ENCODE data around the gene AGO3. TPM values are rescaled to one million over a fixed set of nuclear protein-coding genes. Genes with fewer than 3 reads are reported as not detected.
"Not testable (repeated sequence)": the region's sequence is repeated elsewhere in the genome, so short reads cannot be mapped to it uniquely, and the experiment has no call there.

Gene AGO3
- total and polyA plus RNA-seq, 10 of the 15 experiments (the other 5 are each of a cell fraction or from before 2014, with no cell fraction given): 3.9 to 35.2 (median 12.5) TPM

GRCh38 chr1:35971601-35972000 lies 40.7 kb downstream of the AGO3 start:
- peaks cover 5% of the 10 kb centered on the region; the same call in 2 of the 3 replicates for H3K9me3 ChIP-seq (replicated peaks; ENCODE audit: control insufficient read depth, insufficient read depth, low read length)
- H3K27me3 ChIP-seq (replicated peaks in 1 of 2; ENCODE audit: control insufficient read depth in 2 of 2, insufficient read depth in 2 of 2, low read length in 1 of 2): no peaks in the 10 kb centered on the region
- H2AFZ ChIP-seq (ENCODE audit: control insufficient read depth, low read depth, low read length): no peak overlapping the region
- RAD21 ChIA-PET (ENCODE audit: unreplicated experiment): no interaction called here
- H4K20me1 ChIP-seq (ENCODE audit: control insufficient read depth, insufficient read depth): no peaks in the 10 kb centered on the region
- no peak overlapping the region for H3K27ac ChIP-seq (ENCODE audit: control insufficient read depth, insufficient read depth)
- H3K9ac ChIP-seq (ENCODE audit: control insufficient read depth, insufficient read depth, low read length): no peak overlapping the region
- no peak overlapping the region for H3K4me3 ChIP-seq
- ATAC-seq (no peak), FAIRE-seq (no peak), DNase-seq (ENCODE audit: low read depth, low spot score) (no peak)
- CTCF ChIA-PET: interaction anchor here (0.9 kb wide), 1 partner anchor 85 kb away, joined by 3 read pairs; no protein-coding TSS in a partner anchor
- BruUV-seq (replicated peaks): no TSS peak
- H3K79me2 ChIP-seq (ENCODE audit: control insufficient read depth, insufficient read depth, low read length): no peaks in the 10 kb centered on the region
- 98% methylated on average over 2 of the region's 2 CpGs for WGBS (ENCODE audit: insufficient coverage, insufficient replicate concordance, low lambda C conversion rate, missing lambda C conversion rate)
- in situ Hi-C loops (cut with MboI) (no loop called here), intact Hi-C loops (cut with micrococcal nuclease; ENCODE audit: unreplicated experiment) (no loop called here)
- no peak overlapping the region for H3K4me2 ChIP-seq (ENCODE audit: control insufficient read depth, insufficient read depth)
- POLR2A ChIA-PET: no interaction called here
- H3K4me1 ChIP-seq (ENCODE audit: control insufficient read depth, insufficient read depth, low read length): no peaks in the 10 kb centered on the region
- SMC1A ChIA-PET (ENCODE audit: uncharacterized antibody, unreplicated experiment): no interaction called here
- TF ChIP-seq NR2C2 (IDR thresholded peaks at IDR 0.05; ENCODE audit: borderline replicate concordance, control insufficient read depth, insufficient read length, low read depth) (no peak), SMC3 (IDR thresholded peaks at IDR 0.05; ENCODE audit: borderline replicate concordance, low read length) (no peak), ZNF384 (IDR thresholded peaks at IDR 0.05; ENCODE audit: borderline replicate concordance, low read depth, low read length) (no peak)
- H3K36me3 ChIP-seq (ENCODE audit: control insufficient read depth in 2 of 2, insufficient read depth in 2 of 2, low read length in 1 of 2): peaks cover 0 to 14% of the 10 kb centered on the region in 2 experiments; a peak in 1 of 4 replicates

- BruUV-seq (replicated peaks); intact Hi-C loops (cut with micrococcal nuclease; ENCODE audit: unreplicated experiment); H3K27me3 ChIP-seq (replicated peaks in 1 of 2; ENCODE audit: control insufficient read depth in 2 of 2, insufficient read depth in 2 of 2, low read length in 1 of 2); SMC1A ChIA-PET (ENCODE audit: uncharacterized antibody, unreplicated experiment); RAD21 ChIA-PET (ENCODE audit: unreplicated experiment); H3K9ac ChIP-seq (ENCODE audit: control insufficient read depth, insufficient read depth, low read length); H3K4me1 ChIP-seq (ENCODE audit: control insufficient read depth, insufficient read depth, low read length); CTCF ChIA-PET; in situ Hi-C loops (cut with MboI); H3K4me2 ChIP-seq (ENCODE audit: control insufficient read depth, insufficient read depth); FAIRE-seq; ATAC-seq; H3K4me3 ChIP-seq; H3K9me3 ChIP-seq (replicated peaks; ENCODE audit: control insufficient read depth, insufficient read depth, low read length); H4K20me1 ChIP-seq (ENCODE audit: control insufficient read depth, insufficient read depth); H2AFZ ChIP-seq (ENCODE audit: control insufficient read depth, low read depth, low read length); H3K27ac ChIP-seq (ENCODE audit: control insufficient read depth, insufficient read depth); POLR2A ChIA-PET; H3K79me2 ChIP-seq (ENCODE audit: control insufficient read depth, insufficient read depth, low read length); DNase-seq (ENCODE audit: low read depth, low spot score): not testable (repeated sequence)
- peaks cover 0 to 14% of the 10 kb centered on the region in 2 experiments; a peak in 1 of 4 replicates for H3K36me3 ChIP-seq (ENCODE audit: control insufficient read depth in 2 of 2, insufficient read depth in 2 of 2, low read length in 1 of 2)
- WGBS (ENCODE audit: insufficient coverage, insufficient replicate concordance, low lambda C conversion rate, missing lambda C conversion rate): 96% methylated on average over 3 of the region's 3 CpGs
Measured at GRCh38 chr1:35972631-35973030, 41.7 kb downstream of the AGO3 start.
